ENCODE data around the gene AKR1C2. TPM values are rescaled to one million over a fixed set of nuclear protein-coding genes. Genes with fewer than 3 reads are reported as not detected.
"Not testable (repeated sequence)": the region's sequence is repeated elsewhere in the genome, so short reads cannot be mapped to it uniquely, and the experiment has no call there.

The AKR1C2 gene
- total and polyA plus RNA-seq, 8 donors: 2.9 to 10.9 (median 4.4) TPM

DNA sequence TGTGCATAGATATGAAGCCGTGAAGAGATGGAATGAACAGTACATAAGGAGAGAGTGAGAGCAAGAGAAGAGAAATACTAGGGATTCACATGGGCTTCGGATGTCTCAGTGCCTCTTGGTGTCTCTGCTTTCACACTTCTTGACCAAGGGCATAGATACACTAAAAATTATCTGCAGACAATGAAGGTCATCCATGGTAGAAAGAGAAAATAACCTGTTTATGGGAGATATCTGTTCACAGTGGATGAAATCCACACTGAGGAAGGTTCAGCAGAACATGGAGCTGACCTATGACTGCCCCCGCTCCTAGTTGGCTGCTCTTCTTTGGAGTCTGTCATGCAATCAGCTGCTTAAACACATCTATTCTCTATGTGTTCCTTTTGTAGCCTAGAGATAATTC lies 34.4 kb downstream of the AKR1C2 start:
- H3K4me1 ChIP-seq; DNase-seq; H3K36me3 ChIP-seq; H3K27me3 ChIP-seq; H3K27ac ChIP-seq; FAIRE-seq; ATAC-seq; intact Hi-C loops (cut with DNase I); H3K9me3 ChIP-seq; H3K4me3 ChIP-seq: not testable (repeated sequence)
- WGBS, 2 donors: 93 to 98% methylated on average over 3 of the region's 3 CpGs

DNA sequence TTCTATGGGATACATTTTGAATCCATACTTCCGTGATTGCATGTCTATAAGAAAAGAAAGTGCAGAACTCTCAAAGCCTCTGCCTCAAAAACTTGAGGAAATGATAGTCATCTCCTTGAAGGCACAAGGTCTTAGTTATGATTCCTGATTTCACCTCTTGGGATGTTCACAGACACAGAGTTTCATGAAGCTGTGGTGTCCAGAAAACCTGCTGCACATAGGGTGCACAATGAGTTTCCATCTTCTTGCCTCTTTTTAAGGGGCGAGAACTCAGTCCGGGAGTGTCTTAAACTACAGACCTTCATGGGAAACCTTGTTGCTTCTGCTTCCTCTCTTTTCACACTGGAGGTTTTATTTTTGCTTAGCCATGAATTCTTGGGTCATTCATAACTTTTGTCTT lies 36.5 kb downstream of the AKR1C2 start:
- FAIRE-seq; H3K4me1 ChIP-seq; intact Hi-C loops (cut with DNase I); DNase-seq; ATAC-seq; H3K9me3 ChIP-seq; H3K27ac ChIP-seq; H3K27me3 ChIP-seq; H3K36me3 ChIP-seq; H3K4me3 ChIP-seq: not testable (repeated sequence)
- 93 to 98% methylated on average over 3 of the region's 3 CpGs for WGBS, 2 donors

DNA sequence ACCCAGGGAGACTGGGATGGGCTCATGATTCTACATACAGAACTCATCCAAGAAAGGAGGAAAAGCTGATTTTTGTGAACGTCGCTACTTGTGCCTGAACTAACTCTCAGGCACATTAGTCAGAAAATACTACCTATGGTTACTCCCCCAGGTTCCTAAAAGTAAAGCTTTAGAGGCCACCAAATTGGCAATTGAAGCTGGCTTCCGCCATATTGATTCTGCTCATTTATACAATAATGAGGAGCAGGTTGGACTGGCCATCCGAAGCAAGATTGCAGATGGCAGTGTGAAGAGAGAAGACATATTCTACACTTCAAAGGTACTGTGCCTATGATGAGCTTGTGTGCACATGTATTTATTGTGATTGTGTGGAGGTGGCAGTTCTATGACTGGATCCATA lies 37.9 kb downstream of the AKR1C2 start:
- FAIRE-seq; intact Hi-C loops (cut with DNase I); H3K9me3 ChIP-seq; ATAC-seq; H3K4me3 ChIP-seq; H3K36me3 ChIP-seq; H3K4me1 ChIP-seq; H3K27ac ChIP-seq; DNase-seq; H3K27me3 ChIP-seq: not testable (repeated sequence)
- WGBS, 2 donors: 94 to 97% methylated on average over 4 of the region's 4 CpGs

DNA sequence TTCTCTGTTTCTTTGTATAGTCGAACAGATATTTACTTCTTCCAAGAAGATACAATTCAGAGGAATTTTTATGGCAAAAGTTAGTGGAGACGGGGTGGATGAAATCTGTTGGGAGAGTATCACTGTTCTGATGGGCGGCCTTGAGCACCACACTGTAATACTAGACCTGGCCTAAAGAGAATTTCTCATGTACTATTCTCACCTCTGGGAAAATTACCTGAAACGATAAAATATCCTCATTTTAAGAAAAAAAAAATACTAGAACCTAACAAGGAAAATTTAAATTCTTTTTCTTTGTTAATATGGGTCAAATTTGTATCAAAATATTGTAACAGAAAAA lies 39.9 kb downstream of the AKR1C2 start:
- 45 to 61% methylated on average over 2 to 3 of the region's 4 CpGs for WGBS, 2 donors
- H3K27ac ChIP-seq; H3K36me3 ChIP-seq; H3K27me3 ChIP-seq; H3K4me1 ChIP-seq; intact Hi-C loops (cut with DNase I); DNase-seq; FAIRE-seq; H3K9me3 ChIP-seq: not testable (repeated sequence)
- peak overlapping the region in 1 of 4 donors; percentile 25 for H3K4me3 ChIP-seq
- peak; percentile 55 to 78 (median 64) for ATAC-seq

DNA sequence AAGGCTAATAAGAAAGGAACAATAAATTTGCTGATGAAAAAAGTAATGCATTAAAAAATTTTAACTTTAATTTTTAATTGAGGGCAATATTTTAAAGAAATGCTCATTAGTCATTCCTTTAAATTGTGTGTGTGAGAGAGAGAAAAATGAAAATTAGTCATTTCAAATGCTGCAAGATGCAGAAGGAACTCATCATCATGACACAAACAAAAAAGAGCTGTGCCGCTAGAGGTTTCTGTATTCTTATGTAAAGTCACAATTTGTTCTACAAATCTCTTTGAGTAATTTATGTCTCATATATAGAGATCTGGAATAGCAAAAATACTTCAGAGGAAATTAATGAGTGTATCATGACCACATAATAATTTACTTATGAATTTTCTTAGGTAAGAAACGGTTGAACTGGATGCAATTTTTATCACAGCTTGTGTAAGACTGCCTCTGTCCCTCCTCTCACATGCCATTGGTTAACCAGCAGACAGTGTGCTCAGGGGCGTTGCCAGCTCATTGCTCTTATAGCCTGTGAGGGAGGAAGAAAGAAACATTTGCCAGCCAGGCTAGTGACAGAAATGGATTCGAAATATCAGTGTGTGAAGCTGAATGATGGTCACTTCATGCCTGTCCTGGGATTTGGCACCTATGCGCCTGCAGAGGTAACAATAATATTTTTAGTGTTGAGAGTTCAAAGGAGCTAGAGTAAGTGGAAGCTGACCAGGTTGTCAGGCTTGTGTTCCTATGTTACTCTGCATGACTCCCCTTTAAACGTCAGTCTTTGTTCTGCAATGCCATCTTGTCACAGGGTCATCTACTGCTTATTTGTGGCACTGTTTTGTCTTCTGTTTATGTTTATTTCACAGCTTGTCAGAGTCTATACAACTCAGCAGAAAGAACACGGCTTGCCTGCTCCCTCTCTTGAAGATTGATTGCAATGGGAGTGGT lies 40.5 kb downstream of the AKR1C2 start, which contains the start of gene AKR1C1:
TSS of gene AKR1C1 (plus strand) at position 540 of the 939 bp plus-strand sequence. CDS start at position 570, 30 bp downstream.
- H3K27ac ChIP-seq: not testable (repeated sequence)

DNA sequence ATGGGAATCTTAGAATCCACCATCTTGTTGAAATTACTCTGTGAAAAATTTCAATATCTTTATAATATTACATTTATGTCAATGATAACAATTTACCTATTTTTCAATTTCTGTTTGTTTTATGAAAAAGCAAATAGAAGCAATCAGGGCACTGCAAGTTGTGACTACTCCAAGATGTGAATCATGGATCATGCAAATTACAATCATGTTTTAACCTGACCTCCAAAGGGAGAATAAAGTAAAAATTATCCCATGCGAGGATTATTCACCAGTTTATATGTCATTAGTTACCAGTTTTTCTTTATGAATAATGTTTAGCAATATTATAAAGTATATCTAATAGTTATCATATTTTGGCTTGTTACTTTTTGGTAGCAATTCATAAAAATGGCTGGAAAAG lies 41.3 kb downstream of the AKR1C2 start:
- H3K4me3 ChIP-seq; ATAC-seq; H3K27me3 ChIP-seq; H3K27ac ChIP-seq; DNase-seq; H3K36me3 ChIP-seq; H3K4me1 ChIP-seq; H3K9me3 ChIP-seq; intact Hi-C loops (cut with DNase I): not testable (repeated sequence)
- WGBS, 2 donors: 53 to 56% methylated on average over 1 of the region's 1 CpG
- FAIRE-seq: peak; percentile 43

More for the DNA sequence above, 40.5 kb downstream of the AKR1C2 start, which contains the start of gene AKR1C1:
- DNase-seq (peak in 1 of 6 donors; percentile 24), ATAC-seq (peak; percentile 96 to 99 (median 99)), FAIRE-seq (peak; percentile 57)
- WGBS, 2 donors: 20 to 28% methylated on average over 6 of the region's 7 CpGs
- intact Hi-C loops (cut with DNase I); H3K27me3 ChIP-seq; H3K36me3 ChIP-seq; H3K9me3 ChIP-seq; H3K4me1 ChIP-seq: not testable (repeated sequence)
- H3K4me3 ChIP-seq: peak within 1 kb of the TSS in 1 of 4 donors; percentile 25

DNA sequence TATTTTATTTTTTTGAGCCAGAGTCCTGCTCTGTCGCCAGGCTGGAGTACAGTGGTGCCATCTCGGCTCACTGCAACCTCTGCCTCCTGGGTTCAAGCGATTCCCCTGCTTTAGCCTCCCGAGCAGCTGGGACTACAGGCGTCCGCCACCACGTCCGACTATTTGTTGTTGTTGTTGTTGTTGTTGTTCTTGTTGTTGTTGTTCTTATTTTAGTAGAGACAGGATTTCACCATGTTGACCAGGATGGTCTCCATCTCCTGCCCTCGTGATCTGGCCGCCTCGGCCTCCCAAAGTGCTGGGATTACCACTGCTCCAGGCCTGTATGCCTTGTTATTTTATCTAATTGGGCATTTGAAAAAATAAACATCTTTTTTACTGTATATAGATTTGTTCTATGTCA lies 42.1 kb downstream of the AKR1C2 start:
- H3K4me3 ChIP-seq; H3K27me3 ChIP-seq; H3K4me1 ChIP-seq; intact Hi-C loops (cut with DNase I); ATAC-seq; DNase-seq; H3K9me3 ChIP-seq; H3K36me3 ChIP-seq; FAIRE-seq; H3K27ac ChIP-seq: not testable (repeated sequence)
- WGBS, 2 donors: 95 to 99% methylated on average over 11 of the region's 11 CpGs

DNA sequence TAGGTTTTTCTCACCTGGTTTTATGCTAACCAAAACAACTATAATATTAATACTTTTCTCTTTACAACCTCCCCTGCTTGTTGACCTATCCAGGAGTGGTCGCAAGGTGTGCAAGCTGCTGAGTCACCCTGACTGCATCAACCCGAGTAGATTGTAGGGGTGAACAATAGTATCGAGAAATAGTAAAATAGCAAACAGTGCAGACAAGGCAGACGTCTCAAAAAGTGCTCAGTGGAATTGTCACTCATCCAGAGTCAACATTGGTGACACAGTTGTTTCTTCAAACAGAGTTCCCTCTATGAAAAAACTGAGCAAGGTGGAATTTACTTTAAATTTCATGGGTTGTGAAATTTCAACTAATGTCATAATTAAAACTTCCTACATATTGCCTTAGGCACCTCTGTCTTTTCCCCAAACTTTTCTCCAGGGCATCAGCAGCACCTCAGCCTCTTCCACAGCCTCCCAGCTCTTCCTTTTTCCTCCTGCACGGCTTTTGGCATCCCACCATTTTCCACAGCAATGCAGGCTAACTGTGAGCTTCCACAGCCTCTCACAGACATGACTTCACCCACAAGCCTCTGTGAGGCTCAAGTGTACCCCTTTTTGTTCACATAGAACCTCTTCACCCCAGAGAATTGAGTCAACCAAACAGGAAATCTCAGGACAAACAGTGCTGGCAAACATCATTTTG lies 46.6 kb downstream of the AKR1C2 start:
- H3K27me3 ChIP-seq; H3K4me1 ChIP-seq; H3K27ac ChIP-seq; H3K9me3 ChIP-seq; H3K36me3 ChIP-seq; FAIRE-seq; DNase-seq; intact Hi-C loops (cut with DNase I); H3K4me3 ChIP-seq: not testable (repeated sequence)
- WGBS, 2 donors: 42 to 54% methylated on average over 5 of the region's 5 CpGs
- peak; percentile 74 to 87 (median 84) for ATAC-seq

DNA sequence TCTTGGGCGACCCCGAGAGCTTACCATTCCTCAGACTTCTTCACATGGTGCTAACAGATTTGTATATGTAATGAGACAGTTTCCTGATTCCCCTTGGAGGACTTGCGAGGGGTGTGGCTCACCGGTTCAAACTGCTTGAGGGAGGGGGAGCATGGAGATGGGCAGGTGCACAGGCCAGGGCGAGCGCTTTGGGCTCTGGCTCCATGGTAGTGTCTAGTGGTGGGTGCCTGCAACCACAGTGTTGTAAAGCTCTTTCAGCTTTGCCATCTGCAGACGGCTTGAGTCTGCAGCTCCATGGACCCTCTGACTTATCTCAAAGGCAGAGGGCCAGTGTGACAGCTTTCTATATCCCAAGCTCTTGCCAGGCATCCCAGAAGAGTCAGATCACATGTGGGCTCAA lies 47.6 kb downstream of the AKR1C2 start:
- ATAC-seq; H3K27ac ChIP-seq; H3K9me3 ChIP-seq; H3K4me1 ChIP-seq; intact Hi-C loops (cut with DNase I); H3K4me3 ChIP-seq; H3K36me3 ChIP-seq; H3K27me3 ChIP-seq; FAIRE-seq; DNase-seq: not testable (repeated sequence)
- 84 to 93% methylated on average over 4 to 6 of the region's 7 CpGs for WGBS, 2 donors

All from pancreas (tissue), 10 donors.